Keratinocyte (primary cell): Measurements from ENCODE around the gene PLPPR1.

Experiments used
- EZH2 ChIP-seq: IDR thresholded peaks from one replicate; pipeline ENCODE4 v1.6.1; 2012; ENCODE audit warnings: inconsistent platforms, mild to moderate bottlenecking, low read length, moderate library complexity
- TF ChIP-seq, protein P1 (sequence below), 3 experiments: IDR thresholded peaks in 1 of 3; conservative IDR thresholded peaks in 1 of 3; optimal IDR thresholded peaks in 1 of 3; 2 replicates in 2 of 3; 3 replicates in 1 of 3; pipeline versions ENCODE3 to v1.5.1; 2011; ENCODE audit warnings: low read length in 3 of 3, mild to moderate bottlenecking in 3 of 3, moderate library complexity in 2 of 3, control low read depth in 1 of 3, inconsistent platforms in 1 of 3; ENCODE audit not compliant: insufficient read depth in 2 of 3; ENCODE audit errors: extremely low read depth in 1 of 3

DNA sequence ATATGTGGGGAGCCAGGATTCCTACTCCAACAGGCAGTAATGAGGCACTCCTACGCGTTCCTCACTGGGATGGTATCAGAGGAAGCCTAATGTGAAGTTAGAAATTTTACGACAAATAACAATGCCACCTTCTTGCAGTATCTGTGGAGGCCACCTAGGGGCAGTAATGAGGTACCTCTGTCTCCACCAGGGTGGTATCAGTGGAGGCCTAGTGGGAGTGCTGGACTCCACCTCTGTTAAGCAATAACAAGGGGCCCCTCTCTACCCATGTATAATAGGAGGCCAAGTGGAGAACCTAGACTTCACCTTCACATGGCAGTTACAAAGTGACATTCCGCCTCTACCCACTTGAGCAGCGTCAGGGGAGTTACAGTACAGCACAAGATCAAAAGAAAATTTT, 147.9 kb downstream of the PLPPR1 start:
- TF ChIP-seq, protein P1, sequence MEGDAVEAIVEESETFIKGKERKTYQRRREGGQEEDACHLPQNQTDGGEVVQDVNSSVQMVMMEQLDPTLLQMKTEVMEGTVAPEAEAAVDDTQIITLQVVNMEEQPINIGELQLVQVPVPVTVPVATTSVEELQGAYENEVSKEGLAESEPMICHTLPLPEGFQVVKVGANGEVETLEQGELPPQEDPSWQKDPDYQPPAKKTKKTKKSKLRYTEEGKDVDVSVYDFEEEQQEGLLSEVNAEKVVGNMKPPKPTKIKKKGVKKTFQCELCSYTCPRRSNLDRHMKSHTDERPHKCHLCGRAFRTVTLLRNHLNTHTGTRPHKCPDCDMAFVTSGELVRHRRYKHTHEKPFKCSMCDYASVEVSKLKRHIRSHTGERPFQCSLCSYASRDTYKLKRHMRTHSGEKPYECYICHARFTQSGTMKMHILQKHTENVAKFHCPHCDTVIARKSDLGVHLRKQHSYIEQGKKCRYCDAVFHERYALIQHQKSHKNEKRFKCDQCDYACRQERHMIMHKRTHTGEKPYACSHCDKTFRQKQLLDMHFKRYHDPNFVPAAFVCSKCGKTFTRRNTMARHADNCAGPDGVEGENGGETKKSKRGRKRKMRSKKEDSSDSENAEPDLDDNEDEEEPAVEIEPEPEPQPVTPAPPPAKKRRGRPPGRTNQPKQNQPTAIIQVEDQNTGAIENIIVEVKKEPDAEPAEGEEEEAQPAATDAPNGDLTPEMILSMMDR (optimal IDR thresholded peaks at IDR 0.05 in 1 of 3, IDR thresholded peaks at IDR 0.05 in 1 of 3, conservative IDR thresholded peaks at IDR 0.05 in 1 of 3; ENCODE audit: extremely low read depth in 1 of 3, insufficient read depth in 2 of 3, low read length in 3 of 3): no peak
- no peak for TF ChIP-seq EZH2
